Raji (cell line): ENCODE data around the gene CST7.

Experiments used
- POLR2A ChIP-seq: IDR thresholded peaks from 2 replicates; pipeline ENCODE4 v1.6.1; 2011; ENCODE audit warnings: low read depth, low read length, control low read depth; ENCODE audit not compliant: insufficient read depth

Gene CST7

DNA sequence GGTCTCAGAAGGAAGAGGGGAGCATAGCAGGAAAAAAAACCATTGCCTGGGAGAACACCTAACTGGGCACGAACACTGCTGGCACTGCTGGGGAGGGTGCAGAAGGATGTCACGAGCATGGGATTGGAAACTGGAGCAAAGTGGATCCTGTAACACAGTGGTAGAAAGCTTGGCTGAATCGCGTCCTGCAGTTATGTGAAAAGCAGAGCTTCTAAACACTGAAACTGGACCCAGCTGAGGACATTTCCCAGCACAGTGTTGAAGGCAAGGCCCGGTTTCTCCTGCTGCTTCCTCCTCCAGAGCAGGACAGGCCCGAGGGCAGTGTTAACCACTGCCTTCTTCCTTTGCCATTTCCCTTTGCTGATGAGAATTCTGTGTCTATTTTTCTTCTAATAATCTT is 36.7 kb downstream of the CST7 start:
- TF ChIP-seq POLR2A: no peak

DNA sequence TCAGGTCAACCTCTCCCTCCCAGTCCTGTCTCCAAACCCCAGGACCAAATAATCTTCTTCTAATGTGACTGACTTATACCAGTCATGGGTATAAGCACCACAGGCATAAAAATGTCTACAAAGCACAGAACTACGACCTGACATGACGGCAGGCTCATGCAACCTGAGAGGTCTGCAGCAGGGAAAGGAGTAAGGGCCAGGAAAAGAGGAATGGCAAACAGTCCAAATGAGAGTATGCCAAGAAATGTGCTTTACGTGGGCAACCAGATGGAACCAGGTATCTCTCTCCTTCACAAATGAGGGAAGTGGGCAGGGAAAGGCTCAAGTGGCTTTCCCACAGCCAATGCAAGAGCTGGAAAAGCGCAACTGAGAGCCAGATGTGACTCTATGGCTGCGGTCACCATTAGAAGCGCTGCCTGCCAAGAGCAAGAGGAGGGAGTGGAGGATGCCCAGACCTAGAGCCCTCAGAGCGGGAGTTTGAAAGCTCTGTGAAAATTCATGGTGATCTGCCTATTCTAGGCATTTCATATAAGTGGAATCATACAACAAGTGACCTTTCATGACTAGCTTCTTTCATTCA is 37.5 kb downstream of the CST7 start:
- TF ChIP-seq POLR2A: no peak

DNA sequence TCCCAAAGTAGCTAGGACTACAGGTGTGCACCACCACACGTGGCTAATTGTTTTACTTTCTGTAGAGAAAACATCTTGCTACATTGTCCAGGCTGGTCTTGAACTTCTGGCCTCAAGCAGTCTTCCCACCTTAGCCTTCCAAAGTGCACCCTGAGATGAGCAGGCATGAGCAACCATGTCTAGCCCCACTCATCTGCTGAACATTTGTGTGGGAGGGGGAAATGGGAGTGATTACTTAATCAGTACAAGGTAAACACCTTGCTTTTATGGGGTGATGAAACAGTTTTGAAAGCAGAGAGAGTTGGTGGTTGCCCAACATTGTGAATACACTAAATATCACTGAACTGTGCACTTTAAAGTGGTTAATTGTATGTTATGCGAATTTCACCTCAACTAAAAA is 38.2 kb downstream of the CST7 start:
- no peak for TF ChIP-seq POLR2A

DNA sequence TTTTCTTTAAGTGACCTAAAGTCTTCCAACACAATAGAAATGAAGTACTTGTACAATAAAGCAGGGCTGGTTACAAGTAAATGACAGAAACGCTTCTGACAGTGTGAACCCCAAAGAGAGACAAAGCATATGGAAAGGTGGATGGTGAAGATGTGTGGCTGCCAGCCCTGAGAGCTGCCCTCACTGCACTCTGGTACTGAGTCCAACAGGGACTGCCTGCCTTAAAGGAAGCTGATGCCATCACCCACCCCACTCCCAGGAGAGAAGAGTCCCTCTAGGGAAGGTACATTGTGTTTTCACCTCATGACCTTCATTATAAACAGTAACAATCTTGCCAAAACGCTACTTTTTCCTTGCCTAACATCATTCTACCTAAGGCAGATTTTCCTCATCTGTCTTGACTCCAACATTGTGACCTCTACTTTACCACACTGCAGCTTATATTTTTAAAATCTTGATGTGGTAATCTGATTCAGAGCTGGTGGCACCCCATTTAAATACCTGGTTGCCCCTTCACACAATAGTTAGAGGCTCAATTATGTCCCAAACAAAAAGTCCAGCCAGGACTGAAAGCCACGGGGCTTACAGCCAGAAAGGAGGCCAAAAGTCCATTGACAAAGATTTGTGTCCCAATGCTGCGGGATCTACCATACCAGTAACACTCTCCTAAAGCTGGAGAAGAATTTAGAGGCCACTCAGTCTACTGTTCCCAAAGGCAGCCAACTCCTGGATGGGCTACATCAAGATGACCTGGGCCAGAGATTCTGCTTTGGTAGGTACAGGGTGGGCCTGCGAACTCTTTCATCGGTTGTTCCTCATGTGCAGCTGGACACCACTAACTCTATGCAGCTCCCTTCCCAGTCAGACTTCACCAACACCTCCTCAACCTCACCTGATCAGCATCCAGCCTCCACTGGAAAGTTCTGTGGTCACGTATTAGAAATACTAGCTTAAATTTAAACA is 39.1 kb downstream of the CST7 start:
- TF ChIP-seq POLR2A: no peak

DNA sequence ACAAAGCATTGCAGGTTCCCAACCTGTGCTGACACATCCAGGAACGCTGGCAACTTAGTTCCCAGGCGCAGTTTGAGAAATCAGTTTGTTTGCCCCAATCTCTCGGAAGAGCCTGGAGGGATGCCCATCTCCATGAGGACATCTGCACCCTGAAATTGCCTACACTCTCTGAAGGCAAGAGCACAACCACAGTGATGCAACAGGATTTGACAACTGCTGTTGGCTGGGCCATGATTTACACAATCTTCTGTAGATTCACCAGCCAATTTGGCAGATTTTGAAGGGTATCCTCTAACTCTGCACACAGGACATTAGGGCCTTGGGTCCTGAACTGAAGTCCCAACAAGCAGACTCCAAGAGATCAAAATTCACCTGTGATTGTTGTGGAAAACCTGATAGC is 40.1 kb downstream of the CST7 start:
- no peak for TF ChIP-seq POLR2A

DNA sequence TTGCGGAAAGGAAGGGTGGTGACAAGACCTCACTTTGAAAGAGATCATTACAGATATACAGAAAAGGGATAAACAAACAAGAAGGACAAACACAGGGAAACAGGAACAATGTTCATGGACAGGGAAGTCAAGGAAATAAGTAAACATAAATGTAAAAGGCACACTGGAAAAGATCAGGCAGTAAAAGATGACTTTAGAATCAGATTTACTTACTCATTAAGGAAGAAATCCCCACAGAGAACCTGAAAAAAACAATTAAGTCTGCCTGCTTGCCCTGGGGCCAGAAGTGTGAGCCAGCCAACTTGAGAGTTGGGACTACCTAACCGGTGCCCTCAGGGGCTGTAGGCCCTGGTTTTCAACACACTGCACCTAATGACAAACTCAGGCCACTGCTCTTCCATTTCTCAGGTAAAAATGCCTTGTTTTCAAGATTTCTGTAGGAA is 41.8 kb downstream of the CST7 start:
- TF ChIP-seq POLR2A: no peak

DNA sequence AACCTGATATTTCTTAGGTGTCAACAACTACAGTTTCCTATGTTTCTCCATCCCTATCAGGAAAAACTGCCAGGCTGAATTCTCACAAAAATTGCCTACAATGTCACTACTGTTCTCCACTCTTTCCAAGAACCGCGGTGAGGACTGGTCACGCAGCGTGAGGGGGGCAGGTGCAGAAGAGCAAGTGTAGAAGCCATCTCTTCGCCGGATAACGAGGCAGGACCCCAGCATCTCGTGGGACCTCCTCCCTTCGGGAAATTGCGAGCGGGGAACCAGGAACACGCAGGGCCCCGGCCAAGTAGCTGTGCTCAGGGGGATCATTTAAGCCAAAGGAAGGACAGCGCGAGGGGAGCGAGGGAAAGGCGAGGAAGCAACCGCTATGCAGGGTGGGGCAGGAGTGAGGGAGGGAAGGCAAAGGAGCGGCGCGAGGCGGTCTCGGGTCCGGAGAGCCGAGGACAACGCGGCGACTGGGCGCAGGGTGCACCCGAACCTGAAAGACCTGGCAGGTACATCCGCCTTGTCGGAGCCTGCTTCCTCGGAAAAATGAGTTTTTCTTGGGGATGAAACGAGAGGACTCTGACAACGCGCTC is 42.9 kb downstream of the CST7 start:
- TF ChIP-seq POLR2A: no peak

DNA sequence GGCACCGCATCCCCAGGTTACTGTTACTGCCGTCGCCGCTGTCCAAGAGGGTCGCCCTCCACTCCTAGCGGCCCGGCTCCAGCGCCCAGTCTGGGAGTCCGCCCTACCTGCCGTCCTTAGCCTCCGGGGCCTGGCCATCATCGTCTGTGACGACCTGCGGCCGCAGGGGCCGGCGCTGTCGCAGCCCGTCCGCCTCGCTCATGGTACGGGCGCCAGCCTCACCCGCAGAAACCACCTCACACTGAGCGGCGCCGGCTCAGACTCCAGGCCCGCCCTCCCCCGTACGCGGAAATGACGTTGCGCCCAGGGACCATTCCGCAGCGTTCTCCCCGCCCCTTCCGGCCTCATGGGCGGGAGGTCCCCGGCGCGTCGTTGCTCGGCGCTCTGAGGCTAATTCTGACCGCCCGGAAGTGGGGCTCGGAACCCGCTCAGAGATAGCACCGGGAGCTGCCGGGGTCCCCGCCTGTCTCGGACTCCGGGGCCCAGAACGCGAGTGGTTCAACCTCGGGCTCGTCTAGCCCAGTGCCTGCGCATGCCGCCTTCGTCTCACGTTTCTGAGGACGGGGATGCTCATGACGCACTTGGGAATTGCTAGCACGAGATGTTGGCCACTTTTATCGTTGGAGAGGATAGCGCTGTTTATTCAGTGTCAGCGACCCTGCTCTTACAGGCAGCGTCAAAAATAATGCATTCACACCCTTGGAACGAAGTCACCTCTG is 43.6 kb downstream of the CST7 start, which contains the start of gene APMAP:
TSS of gene APMAP (minus strand) at position 265 of the 719 bp plus-strand sequence. CDS start at position 202, 63 bp downstream.
- peak; percentile 95 for TF ChIP-seq POLR2A

DNA sequence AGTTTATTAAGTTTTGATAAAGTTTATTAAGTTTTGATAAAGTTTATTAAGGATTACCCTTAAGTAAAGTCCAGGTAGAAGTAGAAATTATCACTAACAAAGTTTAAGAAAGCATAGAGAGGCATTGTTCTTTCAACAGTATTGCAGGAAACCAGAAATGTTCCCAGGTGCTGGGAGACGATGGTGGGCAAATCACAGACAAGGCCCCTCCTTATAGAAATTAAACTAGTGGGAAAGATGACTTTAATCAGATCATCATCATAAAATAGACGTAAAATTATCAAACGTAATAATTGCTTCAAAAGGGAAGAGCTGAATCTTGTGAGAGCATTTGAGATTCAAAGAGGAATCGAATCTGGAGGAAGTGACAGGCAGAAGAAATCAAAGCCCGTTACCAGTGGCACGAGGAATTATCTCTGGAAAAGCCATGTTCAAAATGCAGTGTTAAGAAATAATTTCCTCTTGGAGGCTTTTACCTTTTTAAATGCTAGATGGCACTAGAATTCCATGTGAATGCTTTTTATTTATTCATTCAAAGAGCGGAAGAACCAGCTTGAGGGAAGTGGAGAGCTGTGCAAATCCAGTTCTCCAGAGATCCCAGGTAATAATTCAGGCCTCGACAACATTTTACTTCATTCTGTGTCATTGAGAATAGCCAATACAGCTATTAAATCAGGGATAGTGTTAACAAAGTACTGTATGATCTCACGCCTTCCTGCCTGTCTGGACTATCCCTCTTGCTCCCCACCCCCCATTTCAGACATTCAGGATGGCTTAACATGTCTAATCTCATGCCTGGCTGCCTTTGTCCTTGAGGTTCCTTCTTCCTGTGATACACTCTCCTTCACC is 44.5 kb downstream of the CST7 start:
- no peak for TF ChIP-seq POLR2A

DNA sequence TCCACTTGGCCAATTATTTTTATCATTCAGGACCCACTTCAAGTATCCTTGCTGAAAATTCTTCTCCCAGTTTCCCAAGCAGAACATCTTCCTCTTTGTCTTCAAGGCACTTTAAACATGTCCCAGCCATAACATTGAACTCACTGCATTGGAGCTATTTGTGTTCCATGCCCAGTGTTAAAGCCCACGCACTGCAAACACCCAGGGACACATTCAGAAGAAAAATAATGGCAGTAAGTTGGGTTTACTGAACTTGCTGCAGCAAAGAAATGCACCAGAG is 45.1 kb downstream of the CST7 start:
- TF ChIP-seq POLR2A: no peak

DNA sequence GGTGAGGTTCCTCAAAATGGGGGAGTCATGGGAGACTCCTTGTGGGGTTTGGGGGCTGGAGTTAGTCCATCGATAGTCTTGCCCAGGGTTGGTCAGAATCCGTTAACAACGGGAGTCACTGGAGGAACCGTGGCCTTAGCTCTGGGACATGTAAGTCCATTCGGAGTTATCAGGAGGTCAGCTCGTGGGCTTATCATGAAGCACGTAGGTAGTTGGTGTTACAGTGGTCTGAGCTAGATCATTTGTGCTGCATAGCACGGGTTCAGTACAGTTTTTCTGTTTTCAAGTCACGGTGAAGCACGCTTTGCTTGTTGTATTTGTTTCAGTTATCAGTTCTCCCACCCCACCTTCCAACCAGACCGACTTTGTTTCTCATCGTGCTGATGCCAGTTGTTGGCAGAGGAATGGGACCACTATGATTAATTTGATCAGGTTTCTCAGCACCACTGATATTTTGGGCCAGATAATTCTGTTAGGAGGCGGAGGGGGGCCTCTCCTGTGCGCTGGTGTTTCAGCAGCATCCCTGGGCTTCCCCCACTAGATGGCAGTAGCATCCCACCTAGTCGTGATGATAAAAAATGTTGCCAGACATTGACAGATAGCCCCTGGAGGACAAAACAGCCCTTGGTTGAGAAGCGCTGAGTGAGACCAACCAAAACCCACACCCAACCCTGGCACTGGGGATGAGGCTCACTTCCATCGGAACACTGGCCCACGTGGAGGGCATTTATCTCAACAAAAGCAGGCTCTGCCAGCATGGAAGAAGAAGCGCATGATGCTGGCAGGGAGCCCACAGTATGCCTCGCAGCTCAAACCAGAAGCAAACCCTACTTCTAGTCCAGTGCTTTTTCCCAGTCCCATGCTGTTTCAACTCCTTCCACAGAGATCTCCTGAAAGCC is 45.6 kb downstream of the CST7 start:
- TF ChIP-seq POLR2A: no peak

DNA sequence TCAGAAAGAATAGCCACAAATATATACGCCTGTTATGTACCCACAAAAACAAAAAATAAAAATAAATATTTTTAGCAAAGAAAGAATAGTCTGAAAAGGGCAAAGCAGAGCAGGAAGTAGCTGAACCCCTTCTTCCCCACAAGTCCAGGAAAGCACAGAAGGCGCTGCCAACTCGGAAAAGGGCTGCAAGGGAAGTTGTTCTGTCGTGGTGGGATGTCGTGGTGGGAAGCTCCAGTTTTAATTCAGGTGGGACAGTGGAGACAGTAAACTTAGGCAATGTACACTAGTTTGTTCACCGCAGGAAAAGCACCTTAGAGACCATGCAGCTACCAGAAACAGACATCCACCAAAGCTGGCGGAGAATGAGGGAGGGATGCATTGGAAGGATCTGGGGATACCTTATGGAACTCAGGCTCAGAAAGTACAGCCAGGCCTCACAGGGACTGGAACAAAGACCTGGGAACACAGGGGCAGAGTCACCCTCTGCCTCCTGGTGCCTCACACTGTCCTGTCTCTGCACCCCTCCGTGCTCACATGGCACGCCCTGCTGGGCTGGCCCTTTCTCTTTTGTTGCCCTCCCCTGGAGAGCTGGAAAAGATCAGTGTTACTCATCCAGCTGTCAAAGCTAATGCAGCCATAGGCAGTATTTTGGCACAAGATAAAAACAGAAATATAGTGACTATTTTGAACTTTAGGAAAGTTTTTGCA is 46.8 kb downstream of the CST7 start:
- no peak for TF ChIP-seq POLR2A
